ENCODE data around the gene TNIP2.

- TF ChIP-seq CTCF (IDR thresholded peaks at IDR 0.05) (no peak), POLR2A (IDR thresholded peaks at IDR 0.05) (no peak)
Measured at GRCh38 chr4:2792396-2792710, 36.2 kb upstream of the TNIP2 start.
